GM18526 (cell line): ENCODE data around the gene TGFBR3L.
A peak's percentile ranks its signal among the peaks of the same experiment; 100 is the strongest.

ENCODE experiments used
- POLR2A ChIP-seq: IDR thresholded peaks from 3 replicates; pipeline ENCODE4 v1.6.1; 2011; ENCODE audit not compliant: insufficient read length; ENCODE audit errors: extremely low read depth

Gene TGFBR3L

GRCh38 chr19:7917267-7918061 lies 2.8 kb downstream of the TGFBR3L start:
- no peak for TF ChIP-seq POLR2A

- no peak for TF ChIP-seq POLR2A
Observed at GRCh38 chr19:7918615-7919421, 4.2 kb downstream of the TGFBR3L start.

GRCh38 chr19:7919610-7920518 lies 5.2 kb downstream of the TGFBR3L start, which contains the start of gene SNAPC2:
SNAPC2 (plus strand) TSS chr19:7920338; CDS start chr19:7920367, 29 bp downstream.
- TF ChIP-seq POLR2A, result peak; percentile 68

GRCh38 chr19:7920519-7921301 lies 6.1 kb downstream of the TGFBR3L start:
- TF ChIP-seq POLR2A, result no peak

GRCh38 chr19:7921302-7921966 lies 6.8 kb downstream of the TGFBR3L start:
- TF ChIP-seq POLR2A, result no peak

- no peak for TF ChIP-seq POLR2A
Observed at GRCh38 chr19:7921967-7922835, 7.6 kb downstream of the TGFBR3L start.

GRCh38 chr19:7922836-7923195 lies 8.2 kb downstream of the TGFBR3L start:
- no peak for TF ChIP-seq POLR2A

- no peak for TF ChIP-seq POLR2A
Observed at GRCh38 chr19:7923295-7924191, 8.9 kb downstream of the TGFBR3L start.

GRCh38 chr19:7924241-7924640 lies 9.6 kb downstream of the TGFBR3L start:
- no peak for TF ChIP-seq POLR2A

- TF ChIP-seq POLR2A, result no peak
Observed at GRCh38 chr19:7924651-7925170, 10.1 kb downstream of the TGFBR3L start.

GRCh38 chr19:7925171-7925851 lies 10.7 kb downstream of the TGFBR3L start:
- no peak for TF ChIP-seq POLR2A
